Caco-2 (cell line): ENCODE measurements around the gene ZCCHC7. TPM values are rescaled to one million over a fixed set of nuclear protein-coding genes. Genes with fewer than 3 reads are reported as not detected.

Source experiments
- BruUV-seq: library from RNA; stranded (reverse); fragments of 400-500 nt; replicated peaks from 2 replicates; lab custom pipeline; 2021; lab: Mats Ljungman, UMichigan
- CTCF ChIA-PET: fragments of 300-600 bp; sonication (Branson Sonifier 250); formaldehyde crosslinking; loops from one replicate; lab custom pipeline; 2022; ENCODE audit warnings: antibody characterized with exemption; lab: Charles Lee
- POLR2A ChIA-PET: fragments of 300-600 bp; sonication (Branson Sonifier 250); formaldehyde crosslinking; loops from one replicate; lab custom pipeline; 2022; ENCODE audit warnings: antibody characterized with exemption; lab: Charles Lee
- DNase-seq, 2 experiments: peaks; one replicate each; pipeline versions ENCODE4 v3.0.0 to v3.0.0-alpha.2; 2020 to 2022
- H3K27me3 ChIP-seq: replicated peaks from 2 replicates; pipeline ENCODE4 v1.6.0; 2011; ENCODE audit warnings: low read length; ENCODE audit not compliant: control insufficient read depth, insufficient read depth
- H3K36me3 ChIP-seq: 2 replicates; pipeline ENCODE4 v1.5.1; 2011; ENCODE audit warnings: low read length; ENCODE audit not compliant: control insufficient read depth, insufficient read depth
- H3K4me1 ChIP-seq: fragments of 250-450 bp; sonication (Bioruptor Pico); 2 replicates; pipeline ENCODE4 v1.5.1; 2020; ENCODE audit warnings: mild to moderate bottlenecking
- H3K4me3 ChIP-seq: 2 replicates; pipeline ENCODE4 v1.5.1; 2011; ENCODE audit warnings: low read depth, mild to moderate bottlenecking, control low read depth, low read length
- H3K9me3 ChIP-seq: fragments of 250-450 bp; sonication (Bioruptor Pico); 2 replicates; pipeline ENCODE4 v1.5.1; 2020; ENCODE audit warnings: mild to moderate bottlenecking, moderate library complexity
- H3K27ac Mint-ChIP-seq: one replicate; pipeline ENCODE4 v1.8.0; 2022; ENCODE audit warnings: mixed read lengths; ENCODE audit not compliant: unreplicated experiment
- H3K27me3 Mint-ChIP-seq: one replicate; pipeline ENCODE4 v1.8.0; 2022; ENCODE audit warnings: mixed read lengths; ENCODE audit not compliant: insufficient read depth, unreplicated experiment
- H3K36me3 Mint-ChIP-seq: one replicate; pipeline ENCODE4 v1.8.0; 2022; ENCODE audit warnings: mild to moderate bottlenecking, mixed read lengths; ENCODE audit not compliant: insufficient read depth, unreplicated experiment
- H3K4me1 Mint-ChIP-seq: one replicate; pipeline ENCODE4 v1.8.0; 2022; ENCODE audit warnings: low read depth, mixed read lengths; ENCODE audit not compliant: unreplicated experiment
- H3K4me3 Mint-ChIP-seq: one replicate; pipeline ENCODE4 v1.8.0; 2022; ENCODE audit warnings: mild to moderate bottlenecking, moderate library complexity, mixed read lengths; ENCODE audit not compliant: unreplicated experiment
- H3K9me3 Mint-ChIP-seq: one replicate; pipeline ENCODE4 v1.8.0; 2022; ENCODE audit warnings: mixed read lengths; ENCODE audit not compliant: unreplicated experiment
- intact Hi-C: fragments of 100-400 bp; cut with micrococcal nuclease; formaldehyde crosslinking; loops from one replicate; pipeline ENCODE4 v1.10.0; 2022; ENCODE audit not compliant: unreplicated experiment
- total RNA-seq: library from RNA; stranded (reverse); gene quantifications from 2 replicates; pipeline ENCODE4 v1.2.3, GENCODE V29; 2022
- TF ChIP-seq, protein P1 (sequence below), 2 experiments: fragments of 200-600 bp in 1 of 2; IDR thresholded peaks; 1 replicate in 1 of 2; 2 replicates in 1 of 2; pipeline versions ENCODE4 v1.5.1 to v1.8.0; 2011 to 2022; ENCODE audit warnings: antibody characterized with exemption in 1 of 2, control low read depth in 1 of 2, inconsistent platforms in 1 of 2, low read depth in 1 of 2, low read length in 1 of 2, mild to moderate bottlenecking in 1 of 2, moderate library complexity in 1 of 2; ENCODE audit not compliant: insufficient read depth in 1 of 2, severe bottlenecking in 1 of 2, unreplicated experiment in 1 of 2

The ZCCHC7 gene
- total RNA-seq, 1 experiment from 2014 or later = 22.0 TPM

GRCh38 chr9:37370968-37371563, 250.7 kb downstream of the ZCCHC7 start:
- H3K4me1 Mint-ChIP-seq = no peaks in the 10 kb centered on the region
- H3K9me3 Mint-ChIP-seq = no peaks in the 10 kb centered on the region
- no TSS peak for BruUV-seq
- Histone ChIP-seq H3K4me1 (no peaks in the 10 kb centered on the region), H3K27me3 (no peaks in the 10 kb centered on the region), H3K36me3 (no peaks in the 10 kb centered on the region), H3K9me3 (no peaks in the 10 kb centered on the region), H3K4me3 (no peak overlapping the region)
- H3K27ac Mint-ChIP-seq = no peak overlapping the region
- intact Hi-C loops = no loop called here
- TF ChIP-seq, protein P1, sequence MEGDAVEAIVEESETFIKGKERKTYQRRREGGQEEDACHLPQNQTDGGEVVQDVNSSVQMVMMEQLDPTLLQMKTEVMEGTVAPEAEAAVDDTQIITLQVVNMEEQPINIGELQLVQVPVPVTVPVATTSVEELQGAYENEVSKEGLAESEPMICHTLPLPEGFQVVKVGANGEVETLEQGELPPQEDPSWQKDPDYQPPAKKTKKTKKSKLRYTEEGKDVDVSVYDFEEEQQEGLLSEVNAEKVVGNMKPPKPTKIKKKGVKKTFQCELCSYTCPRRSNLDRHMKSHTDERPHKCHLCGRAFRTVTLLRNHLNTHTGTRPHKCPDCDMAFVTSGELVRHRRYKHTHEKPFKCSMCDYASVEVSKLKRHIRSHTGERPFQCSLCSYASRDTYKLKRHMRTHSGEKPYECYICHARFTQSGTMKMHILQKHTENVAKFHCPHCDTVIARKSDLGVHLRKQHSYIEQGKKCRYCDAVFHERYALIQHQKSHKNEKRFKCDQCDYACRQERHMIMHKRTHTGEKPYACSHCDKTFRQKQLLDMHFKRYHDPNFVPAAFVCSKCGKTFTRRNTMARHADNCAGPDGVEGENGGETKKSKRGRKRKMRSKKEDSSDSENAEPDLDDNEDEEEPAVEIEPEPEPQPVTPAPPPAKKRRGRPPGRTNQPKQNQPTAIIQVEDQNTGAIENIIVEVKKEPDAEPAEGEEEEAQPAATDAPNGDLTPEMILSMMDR (IDR thresholded peaks at IDR 0.05; ENCODE audit: insufficient read depth in 1 of 2, low read depth in 1 of 2, low read length in 1 of 2, severe bottlenecking in 1 of 2, unreplicated experiment in 1 of 2) = no peak
- DNase-seq = no peak
- ChIA-PET POLR2A (no interaction called here), CTCF (no interaction called here)
- no peak overlapping the region for H3K4me3 Mint-ChIP-seq
- H3K36me3 Mint-ChIP-seq = peaks cover 8% of the 10 kb centered on the region
- no peaks in the 10 kb centered on the region for H3K27me3 Mint-ChIP-seq

DNA sequence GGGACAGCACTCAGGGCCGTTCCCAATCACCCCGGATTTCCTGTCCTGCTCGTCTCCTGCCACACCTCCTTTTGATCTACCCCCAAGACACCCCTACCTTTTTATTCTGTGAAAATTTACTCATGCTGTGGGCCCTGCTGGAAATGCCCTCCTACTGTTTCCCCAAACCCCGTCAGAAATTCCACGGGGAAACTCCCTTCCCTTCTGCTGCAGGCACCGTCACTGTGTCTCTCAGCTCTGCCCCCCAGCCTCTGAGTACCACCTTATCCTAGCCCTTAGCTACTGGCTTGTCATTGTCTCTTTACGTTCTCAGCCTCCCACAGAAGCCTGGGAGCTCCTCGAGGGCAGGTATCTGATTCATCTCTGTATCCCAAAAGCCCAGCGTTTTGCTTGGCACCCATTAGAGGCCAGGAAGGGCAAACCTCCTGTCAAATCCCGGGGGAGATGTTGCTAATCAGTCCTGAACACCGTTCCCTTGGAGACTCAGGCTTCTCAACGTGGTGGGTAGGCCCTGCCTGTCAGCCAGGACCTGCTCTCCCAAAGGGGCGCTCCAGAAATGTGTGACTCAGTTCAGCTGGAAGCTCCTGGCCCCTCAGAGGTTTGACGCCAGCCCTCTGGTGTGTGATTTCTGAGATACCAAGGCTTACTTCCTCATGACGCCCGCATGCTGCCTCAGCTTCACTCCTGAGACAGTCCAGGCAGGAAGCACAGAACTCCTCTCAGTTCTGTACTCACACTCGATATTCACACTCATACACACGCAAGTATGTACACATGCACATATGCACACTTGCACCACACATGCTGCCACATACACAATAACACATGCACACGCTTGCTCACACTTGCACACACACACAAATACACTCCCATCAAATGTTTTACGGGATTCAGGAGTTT, 251.4 kb downstream of the ZCCHC7 start:
- no peak for DNase-seq
- ChIA-PET POLR2A (no interaction called here), CTCF (no interaction called here)
- Histone ChIP-seq H3K27me3 (no peaks in the 10 kb centered on the region), H3K9me3 (no peaks in the 10 kb centered on the region), H3K4me1 (no peaks in the 10 kb centered on the region), H3K4me3 (no peak overlapping the region), H3K36me3 (no peaks in the 10 kb centered on the region)
- H3K27ac Mint-ChIP-seq = no peak overlapping the region
- TF ChIP-seq, protein P1 (IDR thresholded peaks at IDR 0.05; ENCODE audit: insufficient read depth in 1 of 2, low read depth in 1 of 2, low read length in 1 of 2, severe bottlenecking in 1 of 2, unreplicated experiment in 1 of 2) = no peak
- no peaks in the 10 kb centered on the region for H3K9me3 Mint-ChIP-seq
- no peaks in the 10 kb centered on the region for H3K4me1 Mint-ChIP-seq
- peaks cover 3% of the 10 kb centered on the region for H3K27me3 Mint-ChIP-seq
- intact Hi-C loops = no loop called here
- peaks cover 8% of the 10 kb centered on the region for H3K36me3 Mint-ChIP-seq
- BruUV-seq = no TSS peak
- H3K4me3 Mint-ChIP-seq = no peak overlapping the region

DNA sequence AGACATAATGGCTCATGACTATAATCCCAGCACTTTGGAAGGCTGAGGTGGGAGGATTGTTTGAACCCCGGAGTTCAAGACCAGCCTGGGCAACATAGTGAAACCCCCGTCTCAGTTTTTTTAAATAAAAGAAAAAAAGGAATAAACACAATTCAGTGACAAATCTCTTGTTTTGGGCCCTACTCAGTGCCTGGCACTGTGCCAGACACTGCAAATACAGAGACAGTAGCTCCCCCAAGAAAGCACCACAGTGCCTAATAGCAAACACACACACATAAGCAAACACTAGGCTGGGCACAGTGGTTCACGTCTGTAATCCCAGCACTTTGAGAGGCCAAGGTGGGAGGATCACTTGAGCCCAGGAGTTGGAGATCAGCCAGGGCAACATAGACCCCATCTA, 252.5 kb downstream of the ZCCHC7 start:
- Mint-ChIP-seq H3K4me3 (no peak overlapping the region), H3K9me3 (no peaks in the 10 kb centered on the region), H3K36me3 (peaks cover 8% of the 10 kb centered on the region), H3K4me1 (no peaks in the 10 kb centered on the region), H3K27me3 (peaks cover 5% of the 10 kb centered on the region), H3K27ac (no peak overlapping the region)
- ChIA-PET CTCF (no interaction called here), POLR2A (no interaction called here)
- Histone ChIP-seq H3K27me3 (no peaks in the 10 kb centered on the region), H3K4me3 (no peak overlapping the region), H3K9me3 (no peaks in the 10 kb centered on the region), H3K36me3 (no peaks in the 10 kb centered on the region), H3K4me1 (no peaks in the 10 kb centered on the region)
- TF ChIP-seq, protein P1 (IDR thresholded peaks at IDR 0.05; ENCODE audit: insufficient read depth in 1 of 2, low read depth in 1 of 2, low read length in 1 of 2, severe bottlenecking in 1 of 2, unreplicated experiment in 1 of 2) = no peak
- no peak for DNase-seq
- BruUV-seq = no TSS peak
- intact Hi-C loops = no loop called here
